MCF 10A (cell line): ENCODE data around the gene TMEM218. TPM values are rescaled to one million over a fixed set of nuclear protein-coding genes. Genes with fewer than 3 reads are reported as not detected.

Source experiments
- BruUV-seq: library from RNA; stranded (reverse); fragments of 400-500 nt; replicated peaks from 2 replicates; lab custom pipeline; 2021; lab: Mats Ljungman, UMichigan
- CTCF ChIA-PET: fragments of 300-600 bp; sonication (Branson Sonifier 250); formaldehyde crosslinking; extraction: SDS; loops from one replicate; lab custom pipeline; 2021; ENCODE audit warnings: antibody characterized with exemption, inconsistent platforms; lab: Yijun Ruan, JAX
- POLR2A ChIA-PET: fragments of 300-600, 350-650 bp; sonication (Branson Sonifier 250); formaldehyde crosslinking; extraction: SDS; loops from one replicate; lab custom pipeline; 2020; ENCODE audit warnings: antibody characterized with exemption, inconsistent platforms; lab: Yijun Ruan, JAX
- DNase-seq: peaks from one replicate; pipeline ENCODE4 v3.0.0-alpha.2; 2018; ENCODE audit not compliant: unreplicated experiment
- H3K27ac Mint-ChIP-seq: one replicate; pipeline ENCODE4 v1.8.0; 2022; ENCODE audit warnings: mild to moderate bottlenecking, low read depth, mixed read lengths; ENCODE audit not compliant: unreplicated experiment
- H3K27me3 Mint-ChIP-seq: one replicate; pipeline ENCODE4 v1.8.0; 2022; ENCODE audit warnings: mixed read lengths; ENCODE audit not compliant: insufficient read depth, unreplicated experiment
- H3K36me3 Mint-ChIP-seq: one replicate; pipeline ENCODE4 v1.8.0; 2022; ENCODE audit warnings: mild to moderate bottlenecking, moderate library complexity, mixed read lengths; ENCODE audit not compliant: insufficient read depth, unreplicated experiment
- H3K4me1 Mint-ChIP-seq: one replicate; pipeline ENCODE4 v1.8.0; 2022; ENCODE audit warnings: mixed read lengths; ENCODE audit not compliant: insufficient read depth, unreplicated experiment
- H3K4me3 Mint-ChIP-seq: one replicate; pipeline ENCODE4 v1.8.0; 2022; ENCODE audit warnings: mild to moderate bottlenecking, moderate library complexity, mixed read lengths; ENCODE audit not compliant: unreplicated experiment
- H3K9me3 Mint-ChIP-seq: one replicate; pipeline ENCODE4 v1.8.0; 2022; ENCODE audit warnings: mixed read lengths; ENCODE audit not compliant: unreplicated experiment
- CTCF ChIP-seq: fragments of 200-600 bp; IDR thresholded peaks from one replicate; pipeline ENCODE4 v1.8.0; 2022; ENCODE audit warnings: antibody characterized with exemption, mild to moderate bottlenecking; ENCODE audit not compliant: unreplicated experiment
- intact Hi-C: fragments of 100-400 bp; cut with micrococcal nuclease; formaldehyde crosslinking; loops from 2 replicates; pipeline ENCODE4 v1.14.1; 2022
- total RNA-seq: library from RNA; stranded (reverse); gene quantifications from 2 replicates; pipeline ENCODE4 v1.2.3, GENCODE V29; 2022

The TMEM218 gene
- total RNA-seq, 1 experiment from 2014 or later = 21.1 TPM

GRCh38 chr11:125055107-125055715, 56.2 kb downstream of the TMEM218 start:
- DNase-seq = no peak
- CTCF ChIA-PET = interaction anchor here (0.6 to 1.5 kb wide), 3 partner anchors 28 to 168 kb away, joined by 3 to 4 read pairs (median 3); no protein-coding TSS in a partner anchor
- no peak for TF ChIP-seq CTCF
- no peaks in the 10 kb centered on the region for H3K9me3 Mint-ChIP-seq
- H3K36me3 Mint-ChIP-seq = no peaks in the 10 kb centered on the region
- no peaks in the 10 kb centered on the region for H3K27me3 Mint-ChIP-seq
- H3K4me1 Mint-ChIP-seq = no peaks in the 10 kb centered on the region
- H3K4me3 Mint-ChIP-seq = no peak overlapping the region
- H3K27ac Mint-ChIP-seq = no peak overlapping the region
- intact Hi-C loops = no loop called here
- POLR2A ChIA-PET = no interaction called here
- no TSS peak for BruUV-seq

- DNase-seq = peak; percentile 45
- no TSS peak for BruUV-seq
- CTCF ChIA-PET = interaction anchor here (0.8 to 3.0 kb wide), 4 partner anchors 10 to 351 kb away, joined by 3 to 9 read pairs (median 4); partner anchors contain the start of gene SLC37A2
Observed at GRCh38 chr11:125053167-125053566, 58.3 kb downstream of the TMEM218 start.

GRCh38 chr11:125052047-125052446, 59.4 kb downstream of the TMEM218 start:
- H3K4me3 Mint-ChIP-seq = no peak overlapping the region
- ChIA-PET POLR2A (no interaction called here), CTCF (interaction anchor here (0.8 to 3.0 kb wide), 6 partner anchors 11 to 352 kb away, joined by 3 to 9 read pairs (median 4); partner anchors contain the start of gene SLC37A2)
- no peaks in the 10 kb centered on the region for H3K9me3 Mint-ChIP-seq
- no peak for DNase-seq
- no peak for TF ChIP-seq CTCF
- intact Hi-C loops = no loop called here
- no TSS peak for BruUV-seq
- H3K36me3 Mint-ChIP-seq = no peaks in the 10 kb centered on the region
- no peak overlapping the region for H3K27ac Mint-ChIP-seq
- H3K4me1 Mint-ChIP-seq = no peaks in the 10 kb centered on the region
- H3K27me3 Mint-ChIP-seq = no peaks in the 10 kb centered on the region

More at GRCh38 chr11:125053167-125053566, 58.3 kb downstream of the TMEM218 start:
- POLR2A ChIA-PET = interaction anchor here (0.7 to 0.9 kb wide), 2 partner anchors 18 to 335 kb away, joined by 3 read pairs; no protein-coding TSS in a partner anchor
- TF ChIP-seq CTCF = no peak
- Mint-ChIP-seq H3K9me3 (no peaks in the 10 kb centered on the region), H3K27me3 (no peaks in the 10 kb centered on the region), H3K4me3 (no peak overlapping the region), H3K36me3 (no peaks in the 10 kb centered on the region), H3K27ac (no peak overlapping the region), H3K4me1 (no peaks in the 10 kb centered on the region)
- intact Hi-C loops = no loop called here

- BruUV-seq = no TSS peak
- TF ChIP-seq CTCF = no peak
- ChIA-PET POLR2A (no interaction called here), CTCF (interaction anchor here (1.2 to 2.4 kb wide), 2 partner anchors 14 to 93 kb away, joined by 3 to 10 read pairs; partner anchors contain the start of gene SLC37A2)
- Mint-ChIP-seq H3K27ac (no peak overlapping the region), H3K9me3 (no peaks in the 10 kb centered on the region), H3K4me1 (no peaks in the 10 kb centered on the region), H3K27me3 (no peaks in the 10 kb centered on the region), H3K4me3 (no peak overlapping the region), H3K36me3 (no peaks in the 10 kb centered on the region)
- intact Hi-C loops = no loop called here
- DNase-seq = no peak
Observed at GRCh38 chr11:125049164-125049792, 62.1 kb downstream of the TMEM218 start.
